COR-L47 (cell line): Measurements from ENCODE around the gene CNNM3.

ENCODE experiments used
- DNase-seq: peaks from one replicate; lab custom pipeline; 2025; lab: John Stamatoyannopoulos, UW

Gene CNNM3

GRCh38 chr2:96819128-96819875 is 3.2 kb downstream of the CNNM3 start:
- peak; percentile 18 for DNase-seq

GRCh38 chr2:96819876-96820511 is 3.9 kb downstream of the CNNM3 start:
- DNase-seq = no peak

- no peak for DNase-seq
Observed at GRCh38 chr2:96821113-96821675, 5.1 kb downstream of the CNNM3 start.

GRCh38 chr2:96822786-96823185 is 6.7 kb downstream of the CNNM3 start:
- no peak for DNase-seq

GRCh38 chr2:96823198-96823597 is 7.1 kb downstream of the CNNM3 start:
- DNase-seq = no peak

GRCh38 chr2:96824079-96824870 is 8.2 kb downstream of the CNNM3 start:
- DNase-seq = no peak

GRCh38 chr2:96825057-96825456 is 9.0 kb downstream of the CNNM3 start:
- DNase-seq = no peak

- no peak for DNase-seq
Observed at GRCh38 chr2:96826546-96827278, 10.6 kb downstream of the CNNM3 start.

- no peak for DNase-seq
Observed at GRCh38 chr2:96828436-96828835, 12.4 kb downstream of the CNNM3 start.

- no peak for DNase-seq
Observed at GRCh38 chr2:96828874-96829273, 12.8 kb downstream of the CNNM3 start.

GRCh38 chr2:96830044-96830562 is 14.0 kb downstream of the CNNM3 start:
- no peak for DNase-seq

GRCh38 chr2:96831679-96832078 is 15.6 kb downstream of the CNNM3 start:
- DNase-seq = no peak

GRCh38 chr2:96832408-96832753 is 16.3 kb downstream of the CNNM3 start:
- DNase-seq = no peak

- DNase-seq = peak; percentile 91
Observed at GRCh38 chr2:96832754-96833507, 16.9 kb downstream of the CNNM3 start.

GRCh38 chr2:96835830-96836229 is 19.8 kb downstream of the CNNM3 start:
- DNase-seq = no peak

- no peak for DNase-seq
Observed at GRCh38 chr2:96837575-96837974, 21.5 kb downstream of the CNNM3 start.

GRCh38 chr2:96838345-96839292 is 22.6 kb downstream of the CNNM3 start:
- no peak for DNase-seq

- no peak for DNase-seq
Observed at GRCh38 chr2:96839293-96839874, 23.3 kb downstream of the CNNM3 start.
